HG03439 (cell line): ENCODE data around the gene P4HA2.

Experiments used
- ATAC-seq: cut with Tn5 transposase; IDR thresholded peaks from one replicate; pipeline ENCODE4 v1.9.1; 2021; ENCODE audit warnings: mild to moderate bottlenecking, moderate library complexity; ENCODE audit not compliant: unreplicated experiment

Gene P4HA2

GRCh38 chr5:132225165-132226032 lies 2.3 kb downstream of the P4HA2 start:
- no peak for ATAC-seq

- ATAC-seq, result no peak
Observed at GRCh38 chr5:132224716-132225115, 2.9 kb downstream of the P4HA2 start.

DNA sequence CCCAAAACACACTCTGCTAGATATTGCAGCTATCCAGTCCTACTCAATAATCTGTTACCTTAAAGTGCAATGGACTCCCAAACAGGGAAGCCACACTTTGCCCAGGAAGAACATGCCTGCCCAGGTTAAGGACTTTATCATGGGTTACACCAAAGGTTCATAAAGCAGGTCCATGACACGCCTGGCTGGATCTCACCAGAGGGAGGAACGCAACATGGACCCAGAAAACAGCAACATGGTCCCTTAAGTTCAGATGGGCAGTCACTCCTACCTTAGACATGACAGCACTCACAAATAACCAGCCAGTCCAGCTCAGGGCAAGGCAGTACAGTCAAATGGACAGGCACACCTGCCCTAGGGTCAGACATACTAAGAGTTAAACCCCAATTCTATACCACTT lies 3.8 kb downstream of the P4HA2 start:
- no peak for ATAC-seq

- no peak for ATAC-seq
Observed at GRCh38 chr5:132222649-132223038, 5.0 kb downstream of the P4HA2 start.

DNA sequence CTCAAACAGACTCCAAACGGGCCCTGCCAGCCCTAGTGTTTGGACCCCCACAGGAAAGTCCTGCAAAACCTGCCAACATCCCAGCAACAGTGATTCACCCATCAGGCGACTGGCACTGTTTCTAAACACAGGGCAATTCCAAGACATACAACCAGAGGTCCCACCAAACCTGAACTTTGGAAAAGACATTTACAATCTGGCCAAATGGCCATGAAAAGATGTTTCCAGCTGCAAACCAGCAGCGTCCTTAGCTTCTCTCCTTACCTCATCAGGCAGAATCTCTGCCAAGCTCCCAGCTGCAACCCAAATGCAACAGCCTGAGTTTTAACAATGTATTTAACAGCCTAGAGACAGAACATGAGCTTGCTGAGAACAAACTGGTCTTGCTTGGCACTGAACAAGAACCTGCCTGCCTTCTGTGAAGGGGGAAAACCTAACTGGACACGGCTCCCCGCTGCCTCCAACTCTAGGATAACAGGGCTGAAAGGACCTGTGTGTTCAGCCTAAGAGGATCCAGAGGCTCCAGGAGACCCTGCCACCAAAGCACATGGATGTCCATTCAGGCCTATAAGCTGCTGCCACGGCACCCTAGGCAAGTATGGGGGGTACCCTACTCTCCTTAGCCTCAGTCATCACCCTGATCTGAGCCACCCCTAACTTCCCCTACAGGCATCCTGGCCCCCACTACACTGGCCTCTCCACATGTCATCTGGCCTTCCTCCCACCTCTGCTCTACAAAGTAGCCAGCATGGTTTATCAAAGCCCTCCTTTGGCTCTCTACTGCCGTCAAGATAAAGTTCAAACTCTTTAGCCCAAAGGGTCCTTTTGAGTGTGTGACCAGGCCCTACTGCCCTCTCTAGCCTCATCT lies 5.6 kb downstream of the P4HA2 start:
- ATAC-seq, result no peak

- no peak for ATAC-seq
Observed at GRCh38 chr5:132220491-132220890, 7.2 kb downstream of the P4HA2 start.

DNA sequence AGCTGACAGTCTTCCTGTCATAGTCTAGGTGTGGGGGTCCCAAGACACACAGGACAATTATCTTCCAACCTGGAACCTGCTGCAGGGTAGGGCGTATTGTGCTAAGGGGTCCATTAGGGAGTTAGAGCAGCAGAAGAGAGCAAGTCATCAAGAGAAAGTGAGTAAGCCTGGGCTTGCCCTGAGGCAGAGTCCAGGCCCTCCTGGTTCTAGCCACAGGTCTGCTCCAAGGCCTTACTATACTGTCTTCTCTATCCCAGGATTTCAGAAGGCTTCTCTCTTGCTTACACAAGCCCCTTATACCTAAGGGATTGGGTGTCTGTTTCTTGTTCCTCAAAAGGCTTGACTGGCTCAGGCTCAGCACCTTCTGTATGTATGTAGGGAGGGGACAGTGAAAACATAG lies 7.7 kb downstream of the P4HA2 start:
- ATAC-seq, result no peak

DNA sequence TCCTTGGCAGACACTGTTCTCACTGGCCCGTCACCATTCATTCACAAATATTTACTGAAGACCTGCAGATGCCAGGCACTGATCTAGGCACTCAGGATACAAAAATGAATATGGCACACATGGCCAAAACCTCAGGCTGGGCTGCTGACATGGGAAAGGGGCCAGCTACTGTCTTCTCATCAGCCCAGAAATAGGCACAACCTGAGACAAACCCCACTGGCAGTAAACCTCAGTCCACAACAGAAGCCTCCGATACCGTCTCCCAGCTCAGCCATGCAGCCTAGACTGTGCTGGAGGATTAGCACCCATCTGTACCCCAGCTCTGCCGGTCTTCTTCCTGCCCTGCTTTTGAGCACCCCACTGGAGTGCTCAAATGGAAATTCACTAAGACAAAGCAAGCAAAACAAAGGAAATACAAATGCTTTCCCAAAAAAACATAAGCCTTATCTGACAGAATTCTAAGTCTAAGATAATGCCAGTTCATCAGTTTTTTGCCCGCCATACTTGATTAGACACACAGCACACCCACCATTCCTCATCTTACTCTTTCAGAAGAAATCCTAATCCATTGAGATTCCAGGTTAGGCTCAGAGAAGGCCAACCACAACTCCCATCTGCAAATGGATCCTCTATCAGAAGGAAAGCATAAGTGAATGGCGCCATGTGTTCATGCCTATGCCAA lies 8.2 kb downstream of the P4HA2 start:
- ATAC-seq, result no peak

DNA sequence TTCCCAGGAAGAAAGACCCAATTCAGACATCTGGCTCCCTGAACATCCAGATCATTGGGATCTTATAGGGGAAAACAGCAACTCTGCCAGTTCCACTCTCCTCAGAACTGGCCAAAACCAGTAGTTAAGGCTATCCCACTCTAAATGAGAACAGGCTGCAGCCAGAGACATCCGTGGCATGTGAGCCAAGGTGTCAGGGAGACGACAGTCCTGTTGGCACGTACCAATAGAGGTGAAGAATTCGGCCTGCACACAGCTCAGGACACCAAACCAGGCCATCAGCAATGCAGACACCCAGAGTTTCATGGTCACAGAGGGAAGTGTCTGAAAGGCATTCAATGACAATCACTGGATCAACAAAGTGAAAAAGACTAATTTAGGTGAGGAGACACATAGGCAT lies 9.3 kb downstream of the P4HA2 start:
- no peak for ATAC-seq

- no peak for ATAC-seq
Observed at GRCh38 chr5:132215329-132215728, 12.3 kb downstream of the P4HA2 start.

DNA sequence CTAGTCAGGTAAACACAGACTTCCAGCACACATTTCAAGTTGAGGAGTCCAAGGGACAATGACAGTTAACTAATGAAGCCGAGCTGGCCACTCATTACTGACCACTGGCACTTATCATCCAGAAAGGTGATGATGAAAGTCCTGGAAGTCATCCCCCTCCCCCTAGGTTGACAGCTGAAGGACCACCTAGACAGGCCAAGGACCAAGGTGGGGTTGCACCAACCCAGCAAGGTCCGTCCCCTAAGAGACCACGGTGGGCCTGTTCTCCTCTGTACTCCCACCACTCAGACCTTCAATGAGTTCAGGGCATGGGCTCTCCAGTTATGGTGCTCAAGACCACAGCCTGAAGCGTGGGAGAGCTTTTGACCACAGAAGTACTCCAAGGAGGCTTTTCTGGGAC lies 13.2 kb downstream of the P4HA2 start:
- no peak for ATAC-seq

GRCh38 chr5:132213666-132214065 lies 14.0 kb downstream of the P4HA2 start:
- no peak for ATAC-seq

GRCh38 chr5:132211787-132212186 lies 15.9 kb downstream of the P4HA2 start:
- no peak for ATAC-seq

DNA sequence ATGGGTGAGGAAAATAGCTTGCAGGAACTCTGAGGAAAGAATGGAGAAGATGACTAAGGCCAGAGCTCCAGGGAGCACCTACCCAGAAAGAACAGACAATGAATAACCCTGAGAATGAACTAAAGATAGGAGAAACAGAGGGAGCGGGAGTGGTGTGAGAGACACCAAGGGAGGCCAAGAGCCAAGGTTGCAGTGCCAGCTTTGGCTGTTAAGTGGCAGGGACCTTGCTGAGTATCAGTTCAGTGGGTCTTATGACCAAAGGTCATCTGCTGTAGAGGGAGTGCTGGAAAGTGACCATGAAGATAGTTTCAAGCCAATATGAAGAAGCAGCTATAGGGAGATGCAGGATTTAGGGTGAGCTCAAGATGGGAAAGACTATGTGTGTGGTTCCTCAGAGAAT lies 16.7 kb downstream of the P4HA2 start:
- no peak for ATAC-seq

GRCh38 chr5:132209901-132210545 lies 17.6 kb downstream of the P4HA2 start:
- no peak for ATAC-seq

DNA sequence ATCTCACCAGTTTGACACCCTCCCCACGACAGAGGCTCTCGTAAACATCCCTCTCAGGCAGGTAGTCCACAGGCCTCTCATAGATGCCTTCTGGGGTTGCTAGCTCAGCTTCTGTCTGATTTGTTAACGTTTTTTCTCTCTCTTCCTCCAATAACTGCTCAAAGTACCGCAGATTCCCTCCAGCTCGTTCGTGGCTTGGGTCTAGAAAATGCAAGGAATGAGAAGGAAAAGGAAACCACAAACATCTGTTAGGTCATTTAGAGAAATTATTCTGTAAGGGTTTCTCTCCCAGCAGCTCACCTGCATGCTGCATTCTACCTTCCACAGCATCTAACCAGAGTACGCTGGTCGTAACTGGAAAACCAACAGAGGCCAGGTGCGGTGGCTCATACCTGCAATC lies 18.5 kb downstream of the P4HA2 start:
- no peak for ATAC-seq

DNA sequence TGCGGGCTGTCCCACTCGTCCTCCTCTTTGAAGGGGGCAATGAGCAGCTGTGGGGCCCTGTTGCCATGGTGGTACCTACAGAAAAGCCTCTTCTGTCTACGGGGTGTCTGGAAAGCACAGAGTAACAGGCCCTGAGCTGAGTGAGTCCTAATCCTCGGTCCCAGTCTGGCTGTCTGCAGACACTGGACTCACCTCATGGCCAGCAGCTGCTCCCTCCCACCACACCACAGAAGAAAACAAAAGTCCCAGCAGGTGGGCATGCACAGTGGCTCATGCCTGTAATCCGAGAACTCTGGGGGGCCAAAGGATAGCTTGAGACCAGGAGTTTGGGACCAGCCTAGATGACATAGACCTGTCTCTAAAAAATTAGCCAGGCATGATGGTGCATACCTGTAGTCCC lies 19.9 kb downstream of the P4HA2 start:
- ATAC-seq, result no peak

DNA sequence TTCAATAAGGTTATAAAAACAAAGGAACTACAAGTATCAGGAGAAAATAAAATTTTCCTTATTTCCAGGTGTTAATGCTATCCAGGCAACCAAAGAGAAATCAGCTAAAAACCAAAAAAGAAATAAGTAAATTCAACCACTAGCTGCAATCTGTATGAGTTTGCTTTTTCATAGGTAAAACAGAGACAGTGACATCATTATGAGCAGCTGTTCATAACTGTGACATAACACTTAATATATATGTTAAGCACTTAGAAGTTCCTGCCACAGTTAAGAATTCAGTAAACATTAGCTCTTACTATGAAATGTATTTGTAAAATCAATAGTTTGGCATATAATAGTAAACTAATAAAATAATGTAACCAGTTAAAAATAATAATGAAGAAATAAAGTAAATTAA lies 20.9 kb downstream of the P4HA2 start:
- no peak for ATAC-seq

- no peak for ATAC-seq
Observed at GRCh38 chr5:132205385-132206125, 22.1 kb downstream of the P4HA2 start.

GRCh38 chr5:132204371-132205135 lies 23.1 kb downstream of the P4HA2 start:
- ATAC-seq, result no peak
